ENCODE results near the gene GGPS1.

GRCh38 chr1:235331401-235331800, 3.0 kb downstream of the GGPS1 start:
- no peak for TF ChIP-seq EZH2 (IDR thresholded peaks at IDR 0.05; ENCODE audit: borderline replicate concordance, low read depth, low read length, severe bottlenecking)
- TF ChIP-seq CTCF (IDR thresholded peaks at IDR 0.05; ENCODE audit: borderline replicate concordance, extremely low read depth, low read length, poor library complexity, severe bottlenecking), result no peak
